Ureter (tissue), 1 donor: ENCODE results near the gene TAB2. TPM values are rescaled to one million over a fixed set of nuclear protein-coding genes. Genes with fewer than 3 reads are reported as not detected.

Experiments used
- DNase-seq: peaks from one replicate; pipeline ENCODE4 v3.0.0-alpha.2; 2020; ENCODE audit warnings: low spot score
- total RNA-seq: library from RNA; stranded (reverse); gene quantifications from one replicate; pipeline ENCODE4 v1.2.4, GENCODE V29; 2023
- donor health status: DM: yes; HTN: yes; CAD: no.

TAB2 gene
- 66.8 TPM for total RNA-seq

- peak; percentile 54 for DNase-seq
Observed at GRCh38 chr6:149317644-149318571, at the start of gene TAB2. Gene TAB2 (plus strand): TSS chr6:149317712. CDS start chr6:149369998, 52,286 bp downstream.

GRCh38 chr6:149268146-149268545 is 49.4 kb upstream of the TAB2 start:
- DNase-seq, result no peak

GRCh38 chr6:149268768-149269167 is 48.7 kb upstream of the TAB2 start:
- DNase-seq, result no peak

DNA sequence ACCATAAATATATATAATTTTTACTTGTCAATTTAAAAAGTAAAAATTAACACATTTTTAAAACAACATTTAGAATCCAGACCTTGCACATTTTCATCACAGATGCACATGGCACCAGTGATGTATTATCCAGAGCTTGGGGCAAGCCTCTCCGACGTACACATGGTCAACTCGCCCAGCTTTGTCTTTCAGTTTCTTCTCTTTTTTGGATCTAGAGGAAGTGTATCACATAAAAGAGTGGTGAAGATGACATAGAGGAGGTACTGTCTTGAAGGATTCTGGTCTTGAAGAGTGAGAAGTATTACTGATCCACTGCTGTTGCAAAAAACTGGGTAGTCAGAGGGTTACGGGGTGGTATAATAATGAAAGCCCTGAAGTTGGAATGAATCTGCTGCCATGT is 46.9 kb upstream of the TAB2 start:
- DNase-seq, result no peak

- DNase-seq, result no peak
Observed at GRCh38 chr6:149271348-149272340, 45.9 kb upstream of the TAB2 start.

GRCh38 chr6:149273318-149273717 is 44.2 kb upstream of the TAB2 start:
- DNase-seq, result no peak

GRCh38 chr6:149275621-149276020 is 41.9 kb upstream of the TAB2 start:
- no peak for DNase-seq

DNA sequence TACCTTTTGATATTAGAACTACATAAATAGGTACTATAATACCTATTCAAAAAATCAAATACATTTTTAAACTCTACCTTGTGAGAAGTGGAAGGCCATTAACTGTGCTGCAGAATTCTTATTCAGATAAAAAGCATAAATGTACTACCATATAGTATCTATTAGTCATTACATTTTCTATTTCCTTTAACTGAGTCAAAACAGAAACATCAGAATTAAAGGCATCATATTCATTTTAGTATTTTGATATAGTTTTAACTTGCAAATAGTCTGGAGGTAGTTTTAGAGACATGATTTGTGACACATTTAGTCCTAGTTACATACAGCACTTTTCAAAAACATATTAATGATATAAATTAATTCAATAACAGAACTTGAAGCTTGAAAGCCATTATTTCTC is 39.9 kb upstream of the TAB2 start:
- DNase-seq, result no peak

GRCh38 chr6:149278997-149279396 is 38.5 kb upstream of the TAB2 start:
- DNase-seq, result no peak

- DNase-seq, result no peak
Observed at GRCh38 chr6:149284904-149285303, 32.6 kb upstream of the TAB2 start.

- no peak for DNase-seq
Observed at GRCh38 chr6:149285626-149286025, 31.9 kb upstream of the TAB2 start.

GRCh38 chr6:149286905-149287304 is 30.6 kb upstream of the TAB2 start:
- DNase-seq, result no peak

DNA sequence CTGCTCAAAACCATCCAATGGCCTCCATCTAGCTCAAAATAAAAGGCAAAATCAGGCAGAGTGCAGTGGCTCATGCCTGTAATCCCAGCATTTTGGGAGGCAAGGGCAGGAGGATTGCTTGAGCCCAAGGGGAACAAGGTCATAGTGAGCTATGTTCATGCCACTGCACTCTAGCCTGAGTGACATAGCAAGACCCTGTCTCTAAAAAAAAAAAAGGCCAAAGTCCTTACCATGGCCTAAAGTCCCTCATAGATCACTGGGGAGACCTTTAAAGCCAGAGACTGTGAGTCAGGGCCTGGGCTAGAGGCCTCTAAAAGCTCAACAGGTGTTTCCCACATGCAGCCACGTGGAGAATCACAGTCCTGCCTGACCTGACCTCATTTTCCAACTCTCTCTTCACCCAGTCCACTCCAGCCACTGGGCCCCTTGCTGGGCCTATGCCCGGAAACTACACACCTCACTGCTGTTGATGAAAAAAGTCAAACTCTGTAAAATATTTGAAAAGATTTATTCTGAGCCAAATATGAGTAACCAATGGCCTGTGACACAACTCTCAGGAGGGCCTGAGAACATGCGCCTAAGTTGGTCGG is 28.2 kb upstream of the TAB2 start:
- DNase-seq, result no peak

- DNase-seq, result no peak
Observed at GRCh38 chr6:149289966-149290365, 27.5 kb upstream of the TAB2 start.

DNA sequence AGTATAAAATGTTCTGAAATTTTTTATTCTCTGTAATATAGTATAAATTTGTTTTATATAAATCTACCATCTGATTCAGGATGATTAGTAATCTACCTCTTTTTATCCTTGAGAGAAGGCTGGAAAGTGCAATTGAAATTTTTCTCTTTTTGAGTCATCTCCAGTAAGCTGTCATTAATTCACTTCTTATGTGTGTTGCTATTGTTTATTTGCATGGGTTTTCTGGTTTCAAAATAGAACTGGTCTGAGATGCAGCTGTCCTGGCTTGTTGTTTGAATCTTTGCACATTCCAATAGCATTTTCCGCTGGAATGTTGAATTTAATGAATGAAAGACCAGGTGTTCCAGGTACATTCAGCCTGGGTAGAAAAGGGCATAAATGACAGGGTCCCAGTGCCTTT is 24.3 kb upstream of the TAB2 start:
- DNase-seq, result no peak

DNA sequence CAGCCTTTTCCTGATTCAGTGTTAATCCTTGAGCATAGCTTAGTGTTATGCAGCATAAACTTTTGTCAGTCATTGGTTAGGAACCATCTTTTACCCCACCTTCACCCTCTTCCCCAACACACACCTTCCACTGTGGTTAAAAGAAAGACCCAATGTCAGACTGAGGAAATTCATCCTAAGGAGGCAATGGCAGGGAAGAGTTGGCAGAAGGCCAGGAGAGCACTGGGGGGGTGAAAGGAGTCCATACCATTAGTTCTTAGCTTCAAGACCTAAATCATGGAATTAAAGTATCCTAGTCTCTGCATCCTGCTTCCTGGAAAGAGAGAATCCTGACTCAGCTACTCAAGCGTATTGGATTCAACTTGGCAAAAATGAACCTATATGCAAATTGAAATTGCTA is 16.9 kb upstream of the TAB2 start:
- no peak for DNase-seq

- DNase-seq, result no peak
Observed at GRCh38 chr6:149302723-149303122, 14.8 kb upstream of the TAB2 start.

GRCh38 chr6:149303468-149303867 is 14.0 kb upstream of the TAB2 start:
- DNase-seq, result no peak

- no peak for DNase-seq
Observed at GRCh38 chr6:149305372-149305771, 12.1 kb upstream of the TAB2 start.

DNA sequence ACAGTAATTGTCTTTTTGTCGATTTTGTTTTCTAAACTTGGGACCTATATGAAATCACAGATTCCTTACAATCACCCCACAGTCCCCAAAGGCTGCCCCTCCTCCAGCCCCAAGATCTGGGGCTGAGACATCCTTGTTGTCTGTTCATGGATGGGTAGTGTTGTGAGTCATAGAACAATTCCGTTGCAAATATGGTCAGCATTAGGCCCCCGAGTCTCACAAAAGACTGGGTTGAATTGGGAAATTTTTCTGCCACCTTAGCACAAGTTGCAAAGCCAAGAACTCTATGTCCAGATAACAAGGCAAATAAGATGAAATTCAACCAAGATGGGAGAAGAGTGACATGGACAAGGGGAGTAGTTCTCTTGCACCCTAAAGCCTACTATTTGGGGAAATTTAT is 10.5 kb upstream of the TAB2 start:
- no peak for DNase-seq

- DNase-seq, result no peak
Observed at GRCh38 chr6:149311293-149311692, 6.2 kb upstream of the TAB2 start.

GRCh38 chr6:149311766-149312165 is 5.7 kb upstream of the TAB2 start:
- no peak for DNase-seq
